ENCODE results near the gene C13orf42.

Gene C13orf42

GRCh38 chr13:51111174-51111573 is at the start of gene C13orf42:
Gene C13orf42 (minus strand): TSS chr13:51111274. CDS start chr13:51111209, 65 bp downstream.
- no peak for TF ChIP-seq CTCF (IDR thresholded peaks at IDR 0.05)
- Histone ChIP-seq H3K27me3 (no peaks in the 10 kb centered on the region), H3K9me3 (no peaks in the 10 kb centered on the region), H3K36me3 (no peaks in the 10 kb centered on the region), H3K27ac (no peak within 1 kb of the TSS), H3K4me1 (ENCODE audit: control insufficient read depth in 1 of 2, insufficient read depth in 1 of 2, low read depth in 1 of 2, low read length in 1 of 2) (no peaks in the 10 kb centered on the region), H3K4me3 (ENCODE audit: low read depth in 1 of 2, low read length in 1 of 2) (no peak within 1 kb of the TSS)

- Histone ChIP-seq H3K27me3 (no peaks in the 10 kb centered on the region), H3K4me3 (ENCODE audit: low read depth in 1 of 2, low read length in 1 of 2) (no peak overlapping the region), H3K27ac (no peak overlapping the region), H3K36me3 (no peaks in the 10 kb centered on the region), H3K4me1 (ENCODE audit: control insufficient read depth in 1 of 2, insufficient read depth in 1 of 2, low read depth in 1 of 2, low read length in 1 of 2) (no peaks in the 10 kb centered on the region), H3K9me3 (no peaks in the 10 kb centered on the region)
- no peak for TF ChIP-seq CTCF (IDR thresholded peaks at IDR 0.05)
Measured at GRCh38 chr13:51158880-51159518, 47.9 kb upstream of the C13orf42 start.

GRCh38 chr13:51158365-51158764 is 47.3 kb upstream of the C13orf42 start:
- H3K4me1 ChIP-seq (ENCODE audit: control insufficient read depth in 1 of 2, insufficient read depth in 1 of 2, low read depth in 1 of 2, low read length in 1 of 2), result no peaks in the 10 kb centered on the region
- H3K4me3 ChIP-seq (ENCODE audit: low read depth in 1 of 2, low read length in 1 of 2), result no peak overlapping the region
- no peaks in the 10 kb centered on the region for H3K9me3 ChIP-seq
- no peak overlapping the region for H3K27ac ChIP-seq
- no peaks in the 10 kb centered on the region for H3K36me3 ChIP-seq
- no peak for TF ChIP-seq CTCF (IDR thresholded peaks at IDR 0.05)
- H3K27me3 ChIP-seq, result no peaks in the 10 kb centered on the region

GRCh38 chr13:51156648-51157047 is 45.6 kb upstream of the C13orf42 start:
- Histone ChIP-seq H3K27me3 (no peaks in the 10 kb centered on the region), H3K4me1 (ENCODE audit: control insufficient read depth in 1 of 2, insufficient read depth in 1 of 2, low read depth in 1 of 2, low read length in 1 of 2) (no peaks in the 10 kb centered on the region), H3K9me3 (no peaks in the 10 kb centered on the region), H3K36me3 (no peaks in the 10 kb centered on the region), H3K4me3 (ENCODE audit: low read depth in 1 of 2, low read length in 1 of 2) (no peak overlapping the region), H3K27ac (no peak overlapping the region)
- no peak for TF ChIP-seq CTCF (IDR thresholded peaks at IDR 0.05)

- H3K27me3 ChIP-seq, result peaks cover under 1% of the 10 kb centered on the region
- no peaks in the 10 kb centered on the region for H3K36me3 ChIP-seq
- no peak overlapping the region for H3K27ac ChIP-seq
- H3K4me3 ChIP-seq (ENCODE audit: low read depth in 1 of 2, low read length in 1 of 2), result no peak overlapping the region
- H3K4me1 ChIP-seq (ENCODE audit: control insufficient read depth in 1 of 2, insufficient read depth in 1 of 2, low read depth in 1 of 2, low read length in 1 of 2), result no peaks in the 10 kb centered on the region
- no peaks in the 10 kb centered on the region for H3K9me3 ChIP-seq
- no peak for TF ChIP-seq CTCF (IDR thresholded peaks at IDR 0.05)
Measured at GRCh38 chr13:51155776-51156515, 44.9 kb upstream of the C13orf42 start.
